ENCODE measurements around the gene CARHSP1.

CARHSP1 gene

GRCh38 chr16:8893426-8893825, 24.6 kb upstream of the CARHSP1 start:
- no peak overlapping the region for H3K27ac ChIP-seq
- no peak for TF ChIP-seq ZFX (IDR thresholded peaks at IDR 0.05; ENCODE audit: borderline replicate concordance)
- TF ChIP-seq CTCF (IDR thresholded peaks at IDR 0.05), result no peak

GRCh38 chr16:8892101-8892575, 23.3 kb upstream of the CARHSP1 start:
- TF ChIP-seq ZFX (IDR thresholded peaks at IDR 0.05; ENCODE audit: borderline replicate concordance), result no peak
- TF ChIP-seq CTCF (IDR thresholded peaks at IDR 0.05), result no peak
- H3K27ac ChIP-seq, result no peak overlapping the region

- no peak for TF ChIP-seq CTCF (IDR thresholded peaks at IDR 0.05)
- no peak for TF ChIP-seq ZFX (IDR thresholded peaks at IDR 0.05; ENCODE audit: borderline replicate concordance)
- no peak overlapping the region for H3K27ac ChIP-seq
Measured at GRCh38 chr16:8890549-8890921, 21.7 kb upstream of the CARHSP1 start.

- TF ChIP-seq ZFX (IDR thresholded peaks at IDR 0.05; ENCODE audit: borderline replicate concordance), result no peak
- TF ChIP-seq CTCF (IDR thresholded peaks at IDR 0.05), result no peak
- H3K27ac ChIP-seq, result no peak overlapping the region
Measured at GRCh38 chr16:8889893-8890548, 21.2 kb upstream of the CARHSP1 start.

- TF ChIP-seq ZFX (IDR thresholded peaks at IDR 0.05; ENCODE audit: borderline replicate concordance), result no peak
- TF ChIP-seq CTCF (IDR thresholded peaks at IDR 0.05), result no peak
- H3K27ac ChIP-seq, result no peak overlapping the region
Measured at GRCh38 chr16:8888951-8889892, 20.4 kb upstream of the CARHSP1 start.

- TF ChIP-seq CTCF (IDR thresholded peaks at IDR 0.05) (no peak), ZFX (IDR thresholded peaks at IDR 0.05; ENCODE audit: borderline replicate concordance) (no peak)
- H3K27ac ChIP-seq, result no peak overlapping the region
Measured at GRCh38 chr16:8887952-8888560, 19.2 kb upstream of the CARHSP1 start.
